B cell (primary cell): ENCODE measurements around the gene GPR142. TPM values are rescaled to one million over a fixed set of nuclear protein-coding genes. Genes with fewer than 3 reads are reported as not detected.

Experiments
- ATAC-seq: fragments of 200-7000 bp; cut with Tn5 transposase; one replicate; pipeline ENCODE4 v1.10.0; 2021; ENCODE audit warnings: low read depth, mild to moderate bottlenecking, moderate number of reproducible peaks, moderate library complexity
- CTCF ChIA-PET: fragments of 350-600 bp; sonication (Branson Sonifier 250); formaldehyde crosslinking; loops from one replicate; lab custom pipeline; 2021; ENCODE audit warnings: antibody characterized with exemption, inconsistent platforms; lab: Charles Lee
- POLR2A ChIA-PET: fragments of 350-600 bp; sonication (Branson Sonifier 250); formaldehyde crosslinking; loops from one replicate; lab custom pipeline; 2021; ENCODE audit warnings: antibody characterized with exemption; lab: Charles Lee
- DNase-seq: peaks from one replicate; pipeline ENCODE4 v3.0.0; 2013
- H2AFZ ChIP-seq: 2 replicates; pipeline ENCODE4 v1.6.1; 2012; ENCODE audit warnings: mild to moderate bottlenecking, low read depth, low read length; ENCODE audit not compliant: insufficient read depth, poor library complexity, severe bottlenecking
- H3K27ac ChIP-seq, 2 donors: 1 replicate in 1 of 2; 2 replicates in 1 of 2; pipeline ENCODE4 v1.5.1; 2012 to 2013; ENCODE audit warnings: low read length in 2 of 2, mild to moderate bottlenecking in 2 of 2, moderate library complexity in 1 of 2
- H3K27me3 ChIP-seq, 4 experiments: fragments of 200-600 bp in 1 of 4; sonication (generic) in 1 of 4; replicated peaks in 1 of 4; 1 replicate in 2 of 4; 2 replicates in 2 of 4; pipeline versions ENCODE4 v1.6.1 to v1.7.0; 2013 to 2016; ENCODE audit warnings: low read length in 3 of 4, mild to moderate bottlenecking in 2 of 4, mixed read lengths in 1 of 4, moderate library complexity in 1 of 4; ENCODE audit not compliant: insufficient read depth in 4 of 4, control insufficient read depth in 3 of 4; ENCODE audit errors: control extremely low read depth in 1 of 4
- H3K36me3 ChIP-seq, 2 experiments: replicated peaks in 1 of 2; 1 replicate in 1 of 2; 2 replicates in 1 of 2; pipeline versions ENCODE4 v1.6.1 to v1.7.1; 2013; ENCODE audit warnings: low read length in 1 of 2; ENCODE audit not compliant: insufficient read depth in 2 of 2, control insufficient read depth in 1 of 2; ENCODE audit errors: control extremely low read depth in 1 of 2, extremely low read depth in 1 of 2
- H3K4me1 ChIP-seq, 2 donors: fragments of 200-600 bp in 1 of 2; sonication (generic) in 1 of 2; 1 replicate in 1 of 2; 2 replicates in 1 of 2; pipeline versions ENCODE4 v1.5.1 to v1.6.1; 2013 to 2017; ENCODE audit warnings: low read length in 2 of 2; ENCODE audit not compliant: control insufficient read depth in 2 of 2, insufficient read depth in 2 of 2
- H3K4me2 ChIP-seq: replicated peaks from 2 replicates; pipeline ENCODE3; 2012; ENCODE audit warnings: mild to moderate bottlenecking, low read depth, low read length; ENCODE audit not compliant: poor library complexity, severe bottlenecking
- H3K4me3 ChIP-seq, 5 experiments: fragments of 200-600 bp in 1 of 5; sonication (generic) in 1 of 5; 1 replicate in 3 of 5; 2 replicates in 2 of 5; pipeline versions ENCODE4 v1.5.1 to v1.7.0; 2011 to 2016; ENCODE audit warnings: low read length in 4 of 5, mild to moderate bottlenecking in 4 of 5, low read depth in 2 of 5, control low read depth in 1 of 5, moderate library complexity in 1 of 5; ENCODE audit not compliant: insufficient read depth in 1 of 5; ENCODE audit errors: control extremely low read depth in 1 of 5, extremely low read depth in 1 of 5
- H3K79me2 ChIP-seq: fragments of 200-600 bp; sonication (generic); one replicate; pipeline ENCODE4 v1.6.0; 2016; ENCODE audit warnings: low read length; ENCODE audit not compliant: control insufficient read depth, insufficient read depth
- H3K9ac ChIP-seq: fragments of 200-600 bp; sonication (generic); 2 replicates; pipeline ENCODE4 v1.6.1; 2017; ENCODE audit warnings: mild to moderate bottlenecking, low read length, moderate library complexity
- H3K9me3 ChIP-seq, 3 donors: one replicate each; pipeline versions ENCODE4 v1.6.1 to v1.7.1; 2013; ENCODE audit warnings: low read length in 2 of 3; ENCODE audit not compliant: control insufficient read depth in 2 of 3, insufficient read depth in 1 of 3; ENCODE audit errors: control extremely low read depth in 1 of 3
- H4K20me1 ChIP-seq: 2 replicates; pipeline ENCODE4 v1.6.0; 2012; ENCODE audit warnings: mild to moderate bottlenecking, low read length; ENCODE audit not compliant: insufficient read depth, control insufficient read depth, poor library complexity, severe bottlenecking
- H3K27ac Mint-ChIP-seq: one replicate; pipeline ENCODE4 v1.8.0; 2021; ENCODE audit warnings: mixed read lengths
- H3K27me3 Mint-ChIP-seq: one replicate; pipeline ENCODE4 v1.8.0; 2021; ENCODE audit warnings: mixed read lengths
- H3K4me1 Mint-ChIP-seq: one replicate; pipeline ENCODE4 v1.8.0; 2021; ENCODE audit warnings: mixed read lengths
- H3K4me3 Mint-ChIP-seq: one replicate; pipeline ENCODE4 v1.8.0; 2021; ENCODE audit warnings: mixed read lengths
- H3K9me3 Mint-ChIP-seq: one replicate; pipeline ENCODE4 v1.8.0; 2022; ENCODE audit warnings: mixed read lengths; ENCODE audit not compliant: insufficient read depth
- CTCF ChIP-seq: fragments of 200-600 bp; IDR thresholded peaks from one replicate; pipeline ENCODE4 v1.8.0; 2022; ENCODE audit warnings: antibody characterized with exemption, mild to moderate bottlenecking
- EZH2 ChIP-seq: IDR thresholded peaks from 2 replicates; pipeline ENCODE4 v1.6.1; 2012; ENCODE audit warnings: borderline replicate concordance, low read depth, mild to moderate bottlenecking, moderate library complexity, low read length; ENCODE audit not compliant: insufficient read depth, poor library complexity, severe bottlenecking
- WGBS: methylation state at CpG from one replicate; pipeline ENCODE4 v1.1.5; 2013; ENCODE audit warnings: missing lambda C conversion rate; ENCODE audit not compliant: insufficient coverage; 5-methylcytosine and 5-hydroxymethylcytosine counted together
- intact Hi-C: fragments of 100-400 bp; cut with micrococcal nuclease; formaldehyde crosslinking; loops from one replicate; pipeline ENCODE4 v1.10.0; 2022
- polyA plus RNA-seq: library from polyadenylated mRNA; depleted of rRNA; stranded (reverse); fragments of >200 nt; gene quantifications from 2 replicates; pipeline ENCODE4 v1.2.3, GENCODE V29; 2012
- total RNA-seq, 2 donors: library from RNA; stranded (reverse); fragments of 120-200 nt in 1 of 2; gene quantifications; 1 replicate in 1 of 2; 2 replicates in 1 of 2; pipeline versions ENCODE4 v1.2.3 to v1.2.4, GENCODE V29; 2013 to 2022

The GPR142 gene
- total and polyA plus RNA-seq, 2 donors (not counting 1 experiment from before 2014, with no cell fraction given) = not detected

GRCh38 chr17:74335529-74336062 lies 31.7 kb upstream of the GPR142 start:
- CTCF ChIA-PET = no interaction called here
- H3K27me3 Mint-ChIP-seq = peaks cover 18% of the 10 kb centered on the region

GRCh38 chr17:74336307-74336706 lies 31.0 kb upstream of the GPR142 start:
- Histone ChIP-seq H3K36me3 (no peaks in the 10 kb centered on the region), H3K9me3 (peaks cover 0 to 15% (median 0%) of the 10 kb centered on the region in 3 donors), H3K9ac (no peak overlapping the region), H3K4me1 (no peaks in the 10 kb centered on the region), H3K4me2 (no peak overlapping the region), H3K27ac (no peak overlapping the region), H2AFZ (no peak overlapping the region), H3K79me2 (no peaks in the 10 kb centered on the region), H3K27me3 (peaks cover 0 to 9% (median 0%) of the 10 kb centered on the region in 4 experiments), H3K4me3 (no peak overlapping the region), H4K20me1 (no peaks in the 10 kb centered on the region)
- H3K9me3 Mint-ChIP-seq = no peaks in the 10 kb centered on the region
- no peak for TF ChIP-seq EZH2
- TF ChIP-seq CTCF = no peak
- intact Hi-C loops = no loop called here
- POLR2A ChIA-PET = no interaction called here
- 76% methylated on average over 6 of the region's 7 CpGs for WGBS
- H3K4me3 Mint-ChIP-seq = no peak overlapping the region
- no peak overlapping the region for H3K27ac Mint-ChIP-seq
- DNase-seq (no peak), ATAC-seq (no peak)
- H3K4me1 Mint-ChIP-seq = no peaks in the 10 kb centered on the region
- H3K27me3 Mint-ChIP-seq = peaks cover 14% of the 10 kb centered on the region
- CTCF ChIA-PET = no interaction called here

More at GRCh38 chr17:74335529-74336062, 31.7 kb upstream of the GPR142 start:
- H3K4me3 ChIP-seq = no peak overlapping the region
- H2AFZ ChIP-seq = no peak overlapping the region
- H4K20me1 ChIP-seq = no peaks in the 10 kb centered on the region
- Mint-ChIP-seq H3K4me1 (no peaks in the 10 kb centered on the region), H3K4me3 (no peak overlapping the region), H3K27ac (no peak overlapping the region), H3K9me3 (no peaks in the 10 kb centered on the region)
- intact Hi-C loops = no loop called here
- H3K9me3 ChIP-seq = peaks cover 0 to 15% (median 0%) of the 10 kb centered on the region in 3 donors
- no peaks in the 10 kb centered on the region for H3K4me1 ChIP-seq
- no peak overlapping the region for H3K9ac ChIP-seq
- no peak for TF ChIP-seq EZH2
- TF ChIP-seq CTCF = no peak
- no peaks in the 10 kb centered on the region for H3K79me2 ChIP-seq
- H3K27me3 ChIP-seq = peaks cover 0 to 9% (median 0%) of the 10 kb centered on the region in 4 experiments
- H3K4me2 ChIP-seq = no peak overlapping the region
- 87% methylated on average over 5 of the region's 5 CpGs for WGBS
- POLR2A ChIA-PET = no interaction called here
- no peak overlapping the region for H3K27ac ChIP-seq
- ATAC-seq (no peak), DNase-seq (no peak)
- no peaks in the 10 kb centered on the region for H3K36me3 ChIP-seq
